ENCODE data around the gene NKX2-4.

NKX2-4 gene

DNA sequence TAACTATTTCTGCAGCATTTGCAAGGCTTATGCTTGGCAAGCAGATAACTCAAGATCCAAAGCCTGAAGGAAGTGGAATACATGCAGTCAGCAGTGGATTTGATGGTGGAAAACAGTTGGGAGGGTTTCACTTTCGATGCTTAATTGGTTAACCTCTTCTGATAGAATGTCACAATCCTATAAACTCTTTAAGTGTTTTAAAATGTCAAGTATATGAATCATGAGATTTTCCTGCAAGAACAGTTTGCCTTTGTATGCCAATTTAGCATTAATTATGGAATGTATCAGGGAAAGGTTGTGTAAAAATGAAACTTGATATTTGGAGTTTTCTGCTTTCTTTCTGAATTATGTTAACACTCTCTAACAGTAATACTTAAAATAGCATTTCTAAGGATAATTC is 36.6 kb downstream of the NKX2-4 start:
- no peak for DNase-seq (ENCODE audit: low spot score)

DNA sequence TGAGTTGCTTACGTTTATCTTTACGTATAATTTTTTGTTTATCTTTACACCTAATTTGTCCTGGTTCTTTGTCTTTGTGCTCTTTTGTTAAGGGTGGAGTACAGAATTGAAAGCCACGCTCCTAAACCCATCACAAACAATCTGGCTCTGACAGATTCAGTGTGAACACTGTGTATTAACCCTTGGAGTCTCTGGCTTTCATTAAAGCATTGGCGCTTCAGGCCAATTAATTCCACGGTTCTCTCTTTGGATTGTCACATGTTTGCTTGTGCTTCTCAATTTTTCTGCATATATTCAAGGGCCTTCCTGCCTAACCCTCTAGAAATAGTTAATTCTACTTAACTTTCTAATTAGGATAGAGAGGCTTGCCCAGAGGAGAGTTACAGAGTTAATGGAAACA is 38.6 kb downstream of the NKX2-4 start:
- no peak for DNase-seq (ENCODE audit: low spot score)

DNA sequence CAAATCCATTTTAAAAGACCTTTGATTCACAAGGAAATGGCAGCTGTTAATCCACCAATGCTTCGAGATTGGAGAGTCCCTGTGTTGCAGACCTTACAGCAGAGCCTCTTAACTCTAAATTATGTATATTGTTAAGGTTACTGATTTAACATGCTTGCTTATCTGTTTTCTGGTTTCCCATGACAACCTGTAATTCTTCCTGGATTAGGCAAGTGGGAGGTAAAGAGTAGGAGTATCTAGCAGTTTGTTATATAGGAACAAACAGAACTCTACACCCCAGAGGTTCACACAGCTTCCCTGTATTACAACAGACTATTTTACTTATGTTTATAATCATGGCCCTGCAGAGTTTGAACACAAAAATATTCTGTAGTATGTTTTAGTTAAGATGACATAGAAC is 39.5 kb downstream of the NKX2-4 start:
- no peak for DNase-seq (ENCODE audit: low spot score)

DNA sequence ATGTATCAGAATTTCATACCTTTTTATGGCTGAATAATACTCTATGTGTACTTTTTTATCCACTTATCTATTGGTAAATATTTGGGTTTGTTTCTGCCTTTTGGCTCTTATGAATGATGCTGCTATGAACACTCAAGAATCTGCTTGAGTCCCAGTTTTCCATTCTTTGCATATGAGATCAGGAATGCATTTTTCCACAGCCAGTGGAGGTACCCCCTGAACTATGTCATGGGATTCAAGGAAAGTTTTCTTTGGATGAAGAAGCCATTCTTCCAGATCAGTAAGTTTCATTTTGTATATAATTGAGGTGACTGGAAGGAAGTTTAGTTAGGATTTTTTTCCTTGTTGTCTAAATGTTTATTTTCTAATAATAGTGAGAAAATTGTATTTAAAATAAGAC is 40.9 kb downstream of the NKX2-4 start:
- DNase-seq (ENCODE audit: low spot score), result no peak

DNA sequence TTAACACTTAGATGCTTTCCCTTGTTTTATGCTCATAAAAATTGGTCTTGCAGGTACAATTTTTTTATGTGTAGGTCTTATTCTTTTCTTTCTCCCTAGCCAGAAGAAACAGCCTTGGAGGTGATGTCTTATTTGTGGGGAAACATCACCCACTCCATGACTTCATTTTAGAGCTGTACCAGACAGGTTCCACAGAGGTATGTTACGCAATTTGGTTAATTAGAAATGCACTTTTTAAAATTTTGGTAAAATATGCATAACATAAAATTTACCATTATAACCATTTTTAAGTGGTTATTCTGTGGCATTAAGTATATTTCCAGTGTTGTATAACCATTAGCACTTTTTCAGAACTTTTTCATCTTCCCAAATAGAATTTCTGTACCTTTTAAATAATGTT is 41.3 kb downstream of the NKX2-4 start:
- DNase-seq (ENCODE audit: low spot score), result no peak

DNA sequence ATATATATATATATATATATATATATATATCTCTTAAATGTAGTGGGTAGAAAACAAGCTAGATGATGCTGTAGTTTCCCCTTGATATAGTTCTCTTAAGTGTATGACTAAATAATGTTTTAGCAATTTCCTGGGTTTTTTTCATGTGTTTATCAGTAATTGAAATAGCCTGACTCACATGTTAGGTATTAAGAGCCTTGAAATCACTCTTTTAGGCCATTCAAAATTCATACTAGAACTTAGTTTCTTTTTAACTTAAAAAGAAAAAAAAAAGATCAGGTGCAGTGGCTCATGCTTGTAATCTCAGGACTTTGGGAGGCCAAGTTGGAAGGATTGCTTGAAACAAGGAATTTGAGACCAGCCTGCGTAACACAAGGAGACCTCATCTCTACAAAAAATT is 44.1 kb downstream of the NKX2-4 start:
- DNase-seq (ENCODE audit: low spot score), result no peak

DNA sequence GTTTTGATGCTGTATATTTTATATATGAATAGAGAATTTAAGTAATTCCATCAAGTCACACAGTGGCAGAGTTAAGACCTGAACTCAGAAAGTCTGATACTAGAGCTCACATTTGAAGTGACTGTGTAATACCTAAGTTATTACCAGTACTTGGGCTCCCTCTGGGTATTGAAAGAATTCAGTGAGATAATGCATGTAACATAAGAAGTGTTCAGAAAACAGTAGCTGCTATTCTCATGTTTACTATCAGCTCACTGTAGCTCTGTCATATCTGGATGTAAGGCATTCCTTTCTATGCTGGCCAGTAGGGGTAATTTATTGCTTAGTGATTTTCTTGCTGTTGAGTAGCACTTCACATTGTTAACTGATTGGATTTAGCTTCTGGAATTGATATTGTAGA is 44.6 kb downstream of the NKX2-4 start:
- DNase-seq (ENCODE audit: low spot score), result no peak

Measured in hematopoietic multipotent progenitor cell treated with erythropoietin and hydrocortisone succinate and interleukin-3 and kit ligand, for 15 days (in vitro differentiated cells).